ENCODE data around the gene MAP2K2.

The MAP2K2 gene

GRCh38 chr19:4059891-4060620 lies 63.9 kb downstream of the MAP2K2 start:
- no peak for DNase-seq (ENCODE audit: low spot score)

GRCh38 chr19:4059453-4059871 lies 64.5 kb downstream of the MAP2K2 start:
- DNase-seq (ENCODE audit: low spot score), result no peak

DNA sequence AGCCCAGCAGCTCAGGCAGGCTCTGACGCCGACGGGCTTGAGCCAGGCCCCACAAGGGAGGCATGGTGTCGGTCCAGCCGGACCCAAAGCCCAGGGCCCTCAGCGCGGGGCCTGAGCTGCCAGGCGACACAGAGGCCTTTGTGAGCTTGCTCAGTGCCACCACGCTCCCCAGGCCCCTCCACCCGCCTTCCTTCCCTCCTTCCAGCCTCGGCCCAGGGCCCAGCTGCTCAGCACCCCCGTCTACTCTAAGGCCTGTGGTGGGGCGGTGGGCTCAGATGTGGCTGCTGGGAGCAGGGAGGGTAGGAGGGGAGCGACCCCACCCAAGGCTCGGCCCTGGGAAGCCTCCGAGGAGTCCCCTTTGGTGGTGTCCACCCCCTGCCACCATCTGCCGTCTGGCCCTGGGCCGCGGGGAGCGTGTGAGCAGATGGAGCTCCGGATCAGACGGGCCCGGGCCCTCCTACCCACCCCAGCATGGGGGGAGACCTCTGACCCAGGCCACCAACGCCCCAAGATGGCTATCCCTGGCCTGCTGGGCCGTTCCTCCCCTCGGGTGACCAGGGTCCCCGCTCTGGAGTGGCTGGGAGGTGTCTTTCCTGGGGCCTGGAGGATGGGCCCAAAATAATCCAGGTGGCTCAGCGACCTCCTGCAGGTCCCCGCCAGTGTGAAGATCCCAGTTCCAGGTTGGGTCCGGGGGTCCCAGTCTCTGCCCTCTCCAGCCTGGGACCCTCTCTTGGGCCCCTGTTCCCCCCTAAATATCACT lies 65.0 kb downstream of the MAP2K2 start:
- DNase-seq (ENCODE audit: low spot score), result no peak

DNA sequence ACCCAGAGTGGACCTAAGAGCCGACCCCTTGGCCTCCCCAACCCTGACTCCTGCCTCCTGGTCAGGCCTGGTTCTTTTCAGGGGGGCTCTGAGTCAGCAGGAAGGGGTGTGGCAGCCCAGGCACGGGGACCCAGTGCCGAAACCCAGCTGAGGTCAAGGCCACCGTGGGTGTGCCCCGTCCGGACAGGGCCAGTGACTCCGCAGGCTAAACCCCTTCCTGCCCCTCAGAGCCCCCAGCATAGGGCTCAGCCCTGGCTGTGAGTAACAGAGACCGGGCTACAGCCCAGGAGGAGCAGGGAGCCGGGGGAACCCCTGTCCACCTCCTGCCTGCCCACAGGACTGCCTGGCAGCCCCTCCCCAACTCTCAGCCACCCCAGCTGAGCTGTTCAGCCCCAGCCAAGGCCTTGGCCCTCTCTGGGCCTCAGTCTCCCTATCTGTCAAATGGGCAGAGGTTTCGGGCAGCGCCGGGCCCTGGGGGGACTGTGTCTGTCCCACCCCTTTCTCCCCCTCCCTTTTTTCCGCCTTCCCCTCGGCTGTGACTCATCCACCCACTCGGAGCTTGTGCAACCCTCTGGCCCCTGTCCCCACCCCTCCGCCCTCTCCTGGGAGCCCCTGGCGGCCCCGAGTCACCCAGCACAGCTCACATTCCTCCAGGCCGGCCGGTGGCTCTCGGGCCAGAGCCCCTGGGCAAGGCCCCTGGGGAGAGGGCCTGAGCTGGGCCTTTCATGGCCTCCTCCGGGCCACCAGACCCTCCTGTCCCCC lies 65.8 kb downstream of the MAP2K2 start:
- no peak for DNase-seq (ENCODE audit: low spot score)

GRCh38 chr19:4055209-4055552 lies 68.7 kb downstream of the MAP2K2 start:
- no peak for DNase-seq (ENCODE audit: low spot score)

DNA sequence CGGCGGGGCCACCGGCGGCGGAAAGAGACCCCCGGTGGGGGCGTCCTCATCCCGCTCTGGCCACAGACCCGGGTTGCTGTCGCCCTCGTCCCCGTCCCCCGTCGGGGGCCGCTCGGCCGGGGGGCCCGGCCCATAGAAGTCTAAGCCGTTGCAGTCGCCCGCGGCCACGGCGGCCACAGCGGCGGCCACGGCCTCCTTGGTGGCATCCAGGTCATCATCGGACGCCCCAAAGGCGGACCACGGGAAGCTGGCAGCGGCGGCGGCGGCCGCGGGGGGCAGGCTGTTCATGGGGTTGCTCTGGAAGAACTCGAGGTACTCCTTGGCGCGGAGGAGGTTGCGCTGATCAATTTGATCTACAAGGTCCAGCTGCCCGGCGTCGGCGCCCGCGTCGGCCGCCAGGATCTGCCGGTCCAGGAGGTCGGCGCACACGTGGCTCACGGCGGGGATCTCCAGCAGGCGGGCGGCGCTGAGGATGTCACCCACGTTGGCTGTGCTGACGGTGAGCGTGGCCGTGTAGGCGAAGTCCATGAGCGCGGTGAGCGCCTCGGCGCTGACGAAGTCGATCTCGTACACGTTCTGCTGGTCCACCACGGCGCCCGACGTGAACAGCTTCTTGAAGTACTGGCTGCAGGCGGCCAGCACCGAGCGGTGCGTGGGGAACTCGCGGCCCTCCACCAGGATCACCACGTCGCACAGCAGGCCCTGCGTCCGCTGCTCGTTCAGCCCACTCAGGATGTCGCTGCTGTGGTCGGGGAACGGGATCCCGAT lies 69.3 kb downstream of the MAP2K2 start:
- no peak for DNase-seq (ENCODE audit: low spot score)

DNA sequence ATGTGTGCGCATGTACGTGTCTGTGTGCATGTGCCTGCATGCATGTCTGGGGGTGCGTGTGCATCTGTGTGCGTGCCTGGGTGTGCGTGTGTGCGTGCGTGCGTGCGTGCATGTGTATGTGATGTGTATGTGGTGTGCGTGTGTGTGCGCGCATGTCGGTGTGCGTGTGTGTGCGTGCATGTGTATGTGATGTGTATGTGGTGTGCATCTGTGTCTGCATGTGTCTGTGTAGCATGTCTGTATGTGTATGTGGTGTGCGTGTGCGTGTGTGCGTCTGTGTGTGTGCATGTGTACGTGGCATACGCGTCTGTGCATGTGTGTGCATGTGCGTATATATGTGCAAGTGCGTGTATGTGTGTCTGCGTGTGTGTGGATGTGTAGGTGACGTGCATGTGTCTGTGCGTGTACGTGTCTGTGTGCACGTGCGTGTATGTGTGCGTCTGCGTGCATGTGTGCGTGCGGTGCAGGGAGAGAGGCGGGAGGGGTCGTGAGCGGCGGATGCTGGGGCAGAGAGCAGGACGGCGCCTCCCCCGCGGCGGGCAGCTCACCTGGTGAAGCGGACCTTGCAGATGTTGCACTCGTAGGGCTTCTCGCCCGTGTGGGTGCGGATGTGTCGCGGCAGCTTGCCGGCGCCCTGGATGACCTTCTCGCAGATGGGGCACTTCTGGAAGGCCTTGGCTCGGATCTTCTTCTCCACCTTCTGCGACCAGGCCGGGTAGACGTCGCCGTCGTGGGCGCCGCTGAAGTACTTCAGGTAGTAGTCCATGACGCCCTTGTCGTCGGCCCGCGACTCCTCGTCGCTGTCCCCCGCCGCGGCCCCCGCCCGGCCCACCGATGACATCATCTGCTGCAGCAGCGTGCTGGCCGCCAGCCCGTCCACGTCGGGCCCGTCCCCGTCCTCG lies 70.2 kb downstream of the MAP2K2 start:
- DNase-seq (ENCODE audit: low spot score), result no peak

DNA sequence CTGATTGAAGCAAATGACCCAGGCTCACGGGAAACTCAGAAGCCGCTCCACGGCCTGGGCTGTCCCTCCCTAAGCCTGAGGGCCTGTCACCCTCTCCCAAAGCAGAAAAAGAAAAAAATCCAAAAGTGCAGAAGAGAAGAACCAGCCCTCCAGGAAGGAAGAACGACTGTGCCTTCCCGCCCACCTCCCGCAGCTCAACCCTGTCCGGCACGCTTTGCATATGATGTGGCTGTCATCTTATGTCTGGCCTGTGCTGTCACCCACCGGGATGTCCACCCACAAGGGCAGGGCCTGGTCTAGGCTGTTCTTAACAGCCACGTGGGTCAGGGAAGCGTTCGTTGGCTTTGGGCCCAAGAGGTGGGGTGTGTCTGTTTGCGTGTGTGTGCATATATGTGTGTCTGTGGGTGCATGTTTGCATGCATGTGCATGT lies 70.9 kb downstream of the MAP2K2 start:
- DNase-seq (ENCODE audit: low spot score), result no peak

GRCh38 chr19:4052114-4052992 lies 71.6 kb downstream of the MAP2K2 start:
- DNase-seq (ENCODE audit: low spot score), result no peak

- no peak for DNase-seq (ENCODE audit: low spot score)
Measured at GRCh38 chr19:4051175-4052101, 72.5 kb downstream of the MAP2K2 start.

DNA sequence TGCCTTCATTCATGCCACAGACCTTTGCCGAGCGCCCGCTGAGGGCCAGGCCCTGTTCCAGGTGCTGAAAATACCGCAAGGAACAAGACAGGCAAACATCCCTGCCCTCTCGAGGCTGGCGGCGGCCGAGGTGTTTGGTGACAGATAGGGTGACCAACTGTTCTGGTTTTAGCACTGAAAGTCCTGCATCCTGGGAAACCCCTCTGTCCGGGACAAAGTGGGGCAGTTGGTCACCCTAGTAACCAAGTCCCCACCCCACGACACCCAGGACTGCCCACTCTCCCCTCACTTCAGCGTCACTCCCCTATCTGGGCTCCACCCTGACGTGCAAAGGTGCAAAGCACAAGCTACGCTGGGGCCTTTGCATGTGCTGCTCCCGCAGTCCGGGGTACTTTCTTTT lies 74.5 kb downstream of the MAP2K2 start:
- DNase-seq (ENCODE audit: low spot score), result no peak

DNA sequence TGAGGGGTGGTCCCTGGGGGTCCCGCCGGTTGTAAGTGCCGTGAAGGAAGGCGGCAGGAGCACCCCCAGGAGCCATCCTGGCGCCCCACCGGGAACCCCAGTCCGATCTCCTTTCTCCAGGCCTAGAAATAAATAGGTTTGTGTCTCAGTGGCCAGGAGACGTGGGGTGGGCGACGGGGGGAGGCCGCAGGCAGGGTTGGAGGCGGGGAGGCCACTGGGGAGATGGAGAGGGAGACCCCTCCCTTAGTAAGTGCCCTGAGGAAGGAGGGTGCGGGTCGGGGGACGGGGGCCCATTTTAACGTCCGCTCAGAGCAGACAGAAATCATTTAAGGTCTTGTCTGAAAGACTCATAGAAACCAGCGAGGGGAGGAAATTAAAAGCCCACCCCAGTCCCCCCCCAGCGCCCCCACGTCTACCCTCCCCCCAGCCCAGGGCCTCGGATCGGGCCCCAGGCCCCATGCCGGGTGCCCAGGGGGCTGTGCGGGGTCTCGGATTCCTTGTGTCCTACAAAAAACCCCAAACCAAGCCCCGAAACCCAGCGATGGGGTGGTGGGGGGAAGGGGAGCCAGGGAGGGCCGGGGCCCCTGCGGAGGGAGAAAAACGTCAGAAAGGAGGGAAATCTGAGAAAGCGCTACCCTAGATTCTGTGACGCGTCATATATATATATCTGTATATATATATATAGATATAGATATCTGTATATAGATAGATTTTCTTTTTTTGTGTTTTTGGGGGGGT lies 76.8 kb downstream of the MAP2K2 start:
- no peak for DNase-seq (ENCODE audit: low spot score)

DNA sequence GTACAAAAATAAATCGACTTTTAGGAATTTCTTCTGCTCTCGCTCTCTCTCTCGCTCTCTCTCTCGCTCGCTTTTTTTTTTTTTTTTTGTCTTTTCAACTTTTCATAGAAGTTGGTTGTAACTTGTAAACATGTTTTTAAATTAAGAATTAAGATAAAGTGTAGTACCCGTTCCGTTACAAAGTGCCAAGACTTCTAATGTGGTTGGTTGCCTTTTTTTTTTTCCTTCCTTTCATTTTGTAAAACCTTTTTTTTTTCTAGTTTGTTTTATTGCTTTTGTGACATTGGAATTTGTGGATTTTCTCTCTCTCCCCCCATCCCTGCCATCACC lies 77.6 kb downstream of the MAP2K2 start:
- DNase-seq (ENCODE audit: low spot score), result no peak

DNA sequence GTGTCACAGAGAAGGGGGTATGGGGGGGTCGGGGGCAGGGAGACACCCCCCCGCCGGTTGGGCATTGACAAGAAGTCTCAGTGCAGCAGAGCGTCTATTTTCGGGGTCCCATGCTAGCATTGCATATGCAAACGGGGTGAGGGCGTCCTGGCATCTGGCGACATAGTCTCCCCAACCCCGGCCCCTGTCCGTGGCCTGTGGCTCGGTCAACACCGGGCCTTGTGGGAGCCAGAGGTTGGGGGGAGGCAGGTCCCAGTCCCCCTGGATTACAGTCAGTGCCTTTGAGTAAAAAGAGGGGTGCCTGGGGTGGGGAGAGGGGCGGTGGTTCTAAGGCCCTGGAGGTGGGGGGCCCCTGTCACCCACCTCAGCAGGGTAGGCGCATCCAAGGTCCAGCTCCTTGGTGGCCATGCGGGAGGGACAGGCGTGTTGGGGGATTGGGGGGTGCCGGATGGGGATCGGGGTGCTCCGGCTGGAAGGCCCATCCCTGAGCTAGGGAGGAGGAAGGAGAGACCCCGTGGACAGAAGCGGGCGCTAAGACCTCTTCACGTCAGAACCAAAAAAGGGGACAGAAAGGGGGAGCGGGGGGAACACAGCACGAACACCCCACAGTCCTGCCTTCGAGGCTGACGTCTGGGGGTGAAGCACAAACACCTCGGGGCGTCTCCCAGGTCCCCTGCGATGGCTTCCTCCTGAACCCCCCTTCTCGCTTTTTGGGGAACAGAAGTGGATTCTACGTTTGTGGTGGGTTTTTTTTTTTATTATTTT lies 78.1 kb downstream of the MAP2K2 start:
- no peak for DNase-seq (ENCODE audit: low spot score)

GRCh38 chr19:4044990-4045465 lies 78.9 kb downstream of the MAP2K2 start:
- DNase-seq (ENCODE audit: low spot score), result no peak

DNA sequence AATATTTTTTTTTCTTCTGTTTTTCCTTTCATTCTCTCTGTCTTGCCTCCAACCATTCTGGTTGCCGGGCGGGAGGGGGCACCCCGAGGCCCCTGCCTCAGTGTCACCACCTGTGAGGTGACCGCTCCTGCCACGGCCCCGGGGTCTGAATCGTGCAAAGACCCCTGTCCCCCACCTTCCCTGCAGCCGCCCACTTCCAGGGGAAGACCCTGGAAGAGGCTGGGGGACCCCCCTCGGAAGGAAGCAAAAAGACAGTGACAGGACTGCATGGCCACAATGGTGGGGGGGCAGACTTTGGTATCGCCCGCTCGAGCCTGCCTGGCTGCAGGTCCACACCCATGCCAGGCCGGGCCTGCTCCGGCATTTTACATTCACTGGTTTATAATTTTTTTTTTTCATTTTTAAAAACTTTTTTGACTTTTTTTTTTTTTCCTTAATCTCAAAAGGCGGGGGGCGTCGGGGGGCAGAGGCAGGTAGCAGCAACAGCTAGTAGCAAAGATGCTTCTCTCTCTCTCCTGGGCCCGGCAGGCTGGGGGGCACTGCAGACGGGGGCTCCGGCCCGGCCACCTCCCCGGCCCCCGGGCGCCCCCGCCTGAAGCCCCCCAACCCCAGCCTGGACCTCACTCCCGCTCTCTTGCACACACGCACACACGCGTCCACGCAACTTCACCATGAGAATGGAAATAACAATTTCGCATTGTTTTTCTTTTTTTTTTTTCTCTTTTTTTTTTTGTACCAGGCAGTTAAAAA lies 79.8 kb downstream of the MAP2K2 start:
- no peak for DNase-seq (ENCODE audit: low spot score)

DNA sequence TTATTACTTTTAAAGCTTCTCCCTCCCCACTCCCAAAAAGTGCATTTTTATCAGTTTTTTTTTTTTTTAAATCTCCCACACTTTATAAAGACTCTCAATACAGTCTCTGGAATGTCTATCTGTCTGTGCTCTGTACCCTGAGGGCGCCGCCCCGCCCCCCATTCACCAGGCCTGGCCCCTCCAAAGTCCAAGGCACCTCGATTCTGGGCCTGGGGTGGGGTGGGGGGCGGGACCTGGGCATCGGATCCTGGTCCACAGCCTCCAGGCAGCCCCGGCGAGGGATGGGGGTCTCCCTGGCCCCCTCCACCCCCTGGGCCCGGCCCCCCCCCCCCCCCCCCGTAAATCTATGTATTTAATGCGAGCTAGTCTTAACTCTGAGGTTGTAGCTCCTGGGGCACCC lies 80.5 kb downstream of the MAP2K2 start:
- no peak for DNase-seq (ENCODE audit: low spot score)
